Osteocyte (in vitro differentiated cells): ENCODE measurements around the gene LATS1. TPM values are rescaled to one million over a fixed set of nuclear protein-coding genes. Genes with fewer than 3 reads are reported as not detected.

Source experiments
- DNase-seq: peaks from one replicate; pipeline ENCODE4 v3.0.0; 2021; ENCODE audit warnings: mixed read lengths; ENCODE audit not compliant: unreplicated experiment; ENCODE audit errors: extremely low spot score
- H3K27ac Mint-ChIP-seq: one replicate; pipeline ENCODE4 v1.8.0; 2021; ENCODE audit warnings: mild to moderate bottlenecking, mixed read lengths; ENCODE audit not compliant: unreplicated experiment
- H3K27me3 Mint-ChIP-seq: one replicate; pipeline ENCODE4 v1.8.0; 2021; ENCODE audit warnings: mixed read lengths; ENCODE audit not compliant: unreplicated experiment
- H3K36me3 Mint-ChIP-seq: one replicate; pipeline ENCODE4 v1.8.0; 2021; ENCODE audit warnings: mixed read lengths; ENCODE audit not compliant: unreplicated experiment
- H3K4me1 Mint-ChIP-seq: one replicate; pipeline ENCODE4 v1.8.0; 2021; ENCODE audit warnings: mixed read lengths; ENCODE audit not compliant: unreplicated experiment
- H3K4me3 Mint-ChIP-seq: one replicate; pipeline ENCODE4 v1.8.0; 2021; ENCODE audit warnings: mild to moderate bottlenecking, moderate library complexity, mixed read lengths; ENCODE audit not compliant: unreplicated experiment
- H3K9me3 Mint-ChIP-seq: one replicate; pipeline ENCODE4 v1.8.0; 2021; ENCODE audit warnings: mixed read lengths; ENCODE audit not compliant: unreplicated experiment
- CTCF ChIP-seq: fragments of 200-600 bp; sonication (generic); IDR thresholded peaks from 2 replicates; pipeline ENCODE4 v1.5.0; 2021; ENCODE audit warnings: antibody characterized with exemption, mild to moderate bottlenecking, moderate library complexity
- long read RNA-seq: library from polyadenylated mRNA; unstranded; transcript quantifications from one replicate; pipeline ENCODE4 v2.0.0, GENCODE V29; 2021
- total RNA-seq: library from RNA; stranded (reverse); gene quantifications from 2 replicates; pipeline ENCODE4 v1.2.1, GENCODE V29; 2021

LATS1 gene
- 33.8 and 33.9 TPM in 2 replicates for total RNA-seq
- long read RNA-seq, full-length matches to known transcripts, result 7 of 19 reads
- long read RNA-seq, partial matches to known transcripts, result 4 of 19 reads
- long read RNA-seq, other reads (novel, unspliced or antisense), result 8 of 19 reads

- peaks cover 27% of the 10 kb centered on the region for H3K4me1 Mint-ChIP-seq
- no peaks in the 10 kb centered on the region for H3K9me3 Mint-ChIP-seq
- no peaks in the 10 kb centered on the region for H3K36me3 Mint-ChIP-seq
- TF ChIP-seq CTCF, result no peak
- no peaks in the 10 kb centered on the region for H3K27me3 Mint-ChIP-seq
- DNase-seq, result peak; percentile 96
- peak within 1 kb of the TSS; percentile 96 for H3K4me3 Mint-ChIP-seq
- peak within 1 kb of the TSS; percentile 99 for H3K27ac Mint-ChIP-seq
Measured at GRCh38 chr6:149717588-149718458, at the start of gene LATS1. LATS1 (minus strand) TSS chr6:149718101; CDS start chr6:149702126, 15,975 bp downstream.

- DNase-seq, result peak; percentile 79
- peak overlapping the region; percentile 29 for H3K4me3 Mint-ChIP-seq
Measured at GRCh38 chr6:149766156-149766769, 48.4 kb upstream of the LATS1 start.

GRCh38 chr6:149763866-149764265, 46.0 kb upstream of the LATS1 start:
- Mint-ChIP-seq H3K27me3 (no peaks in the 10 kb centered on the region), H3K4me1 (peaks cover 22% of the 10 kb centered on the region), H3K4me3 (no peak overlapping the region), H3K36me3 (peaks cover 18% of the 10 kb centered on the region), H3K9me3 (peaks cover 11% of the 10 kb centered on the region), H3K27ac (peak overlapping the region; percentile 38)
- TF ChIP-seq CTCF, result no peak
- no peak for DNase-seq

More at GRCh38 chr6:149766156-149766769, 48.4 kb upstream of the LATS1 start:
- TF ChIP-seq CTCF, result no peak
- H3K27me3 Mint-ChIP-seq, result no peaks in the 10 kb centered on the region
- peaks cover 24% of the 10 kb centered on the region for H3K4me1 Mint-ChIP-seq
- H3K36me3 Mint-ChIP-seq, result peaks cover 23% of the 10 kb centered on the region
- H3K9me3 Mint-ChIP-seq, result peaks cover 11% of the 10 kb centered on the region
- peak overlapping the region; percentile 83 for H3K27ac Mint-ChIP-seq

- Mint-ChIP-seq H3K4me1 (peaks cover 8% of the 10 kb centered on the region), H3K27me3 (no peaks in the 10 kb centered on the region), H3K4me3 (no peak overlapping the region), H3K9me3 (peaks cover 11% of the 10 kb centered on the region), H3K36me3 (peaks cover 15% of the 10 kb centered on the region), H3K27ac (no peak overlapping the region)
- no peak for DNase-seq
- TF ChIP-seq CTCF, result no peak
Measured at GRCh38 chr6:149761438-149761837, 43.5 kb upstream of the LATS1 start.

- H3K27ac Mint-ChIP-seq, result no peak overlapping the region
- H3K27me3 Mint-ChIP-seq, result no peaks in the 10 kb centered on the region
- H3K36me3 Mint-ChIP-seq, result peaks cover 4% of the 10 kb centered on the region
- no peaks in the 10 kb centered on the region for H3K9me3 Mint-ChIP-seq
- DNase-seq, result peak; percentile 46
- no peak overlapping the region for H3K4me3 Mint-ChIP-seq
- peaks cover 5% of the 10 kb centered on the region for H3K4me1 Mint-ChIP-seq
- no peak for TF ChIP-seq CTCF
Measured at GRCh38 chr6:149756261-149756636, 38.3 kb upstream of the LATS1 start.
